Germinal center (tissue), 1 donor: Measurements from ENCODE around the gene SNX6.
"Not testable (repeated sequence)": the region's sequence is repeated elsewhere in the genome, so short reads cannot be mapped to it uniquely, and the experiment has no call there.

Experiments used
- DNase-seq: peaks from one replicate; pipeline ENCODE4 v3.0.0; 2012; ENCODE audit warnings: mixed read lengths, low spot score

The SNX6 gene

GRCh38 chr14:34634360-34634771 lies 4.4 kb upstream of the SNX6 start:
- not testable (repeated sequence) for DNase-seq

GRCh38 chr14:34633742-34634141 lies 3.8 kb upstream of the SNX6 start:
- DNase-seq: no peak

GRCh38 chr14:34632411-34632978 lies 2.5 kb upstream of the SNX6 start:
- DNase-seq: no peak

- DNase-seq: no peak
Measured at GRCh38 chr14:34629344-34629656, 648 bp downstream of the SNX6 start.

- no peak for DNase-seq
Measured at GRCh38 chr14:34628681-34629135, 1.2 kb downstream of the SNX6 start.

GRCh38 chr14:34623506-34623905 lies 6.4 kb downstream of the SNX6 start:
- no peak for DNase-seq

GRCh38 chr14:34620839-34621238 lies 9.1 kb downstream of the SNX6 start:
- no peak for DNase-seq

- DNase-seq: no peak
Measured at GRCh38 chr14:34620115-34620514, 9.8 kb downstream of the SNX6 start.

GRCh38 chr14:34619471-34619870 lies 10.5 kb downstream of the SNX6 start:
- no peak for DNase-seq

- no peak for DNase-seq
Measured at GRCh38 chr14:34616360-34616759, 13.6 kb downstream of the SNX6 start.

GRCh38 chr14:34615507-34615906 lies 14.4 kb downstream of the SNX6 start:
- DNase-seq: no peak

GRCh38 chr14:34614638-34615037 lies 15.3 kb downstream of the SNX6 start:
- DNase-seq: no peak

- DNase-seq: no peak
Measured at GRCh38 chr14:34610101-34610500, 19.8 kb downstream of the SNX6 start.

GRCh38 chr14:34605461-34605860 lies 24.5 kb downstream of the SNX6 start:
- DNase-seq: no peak

- DNase-seq: no peak
Measured at GRCh38 chr14:34604995-34605394, 25.0 kb downstream of the SNX6 start.

GRCh38 chr14:34596891-34597290 lies 33.1 kb downstream of the SNX6 start:
- no peak for DNase-seq

GRCh38 chr14:34593740-34594375 lies 36.1 kb downstream of the SNX6 start:
- no peak for DNase-seq

GRCh38 chr14:34592623-34593022 lies 37.3 kb downstream of the SNX6 start:
- DNase-seq: no peak

GRCh38 chr14:34583525-34583924 lies 46.4 kb downstream of the SNX6 start:
- no peak for DNase-seq

- DNase-seq: no peak
Measured at GRCh38 chr14:34582117-34582680, 47.7 kb downstream of the SNX6 start.

GRCh38 chr14:34580381-34580780 lies 49.6 kb downstream of the SNX6 start:
- DNase-seq: no peak

- DNase-seq: no peak
Measured at GRCh38 chr14:34571771-34572170, 58.2 kb downstream of the SNX6 start.

- DNase-seq: no peak
Measured at GRCh38 chr14:34569750-34570149, 60.2 kb downstream of the SNX6 start.

- no peak for DNase-seq
Measured at GRCh38 chr14:34568803-34569202, 61.1 kb downstream of the SNX6 start.
